GM21737 (cell line): ENCODE results near the gene PLA2G4A.
"Not testable (repeated sequence)": the region's sequence is repeated elsewhere in the genome, so short reads cannot be mapped to it uniquely, and the experiment has no call there.

Source experiments
- ATAC-seq: cut with Tn5 transposase; IDR thresholded peaks from one replicate; pipeline ENCODE4 v1.9.1; 2021; ENCODE audit warnings: mild to moderate bottlenecking, moderate library complexity; ENCODE audit not compliant: unreplicated experiment

The PLA2G4A gene

DNA sequence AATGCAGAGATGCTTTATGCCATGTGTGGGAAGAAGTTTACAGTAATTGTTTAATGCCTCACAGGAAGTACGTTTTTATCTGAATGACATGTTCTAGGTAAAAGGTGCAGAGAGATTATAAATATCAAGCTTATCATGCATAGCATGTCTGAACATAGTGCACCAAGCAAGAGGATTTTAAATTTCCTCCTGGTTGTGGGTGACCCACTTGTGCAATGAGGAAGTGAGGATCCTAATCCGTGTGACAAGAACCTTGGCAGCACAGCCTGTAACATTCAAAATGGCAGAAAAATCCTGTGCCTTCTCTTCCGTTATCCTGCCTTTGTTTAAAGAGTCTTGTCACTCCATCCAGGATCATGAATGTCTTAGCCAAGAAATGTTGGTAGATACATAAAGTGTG lies 75.6 kb downstream of the PLA2G4A start:
- ATAC-seq = no peak

DNA sequence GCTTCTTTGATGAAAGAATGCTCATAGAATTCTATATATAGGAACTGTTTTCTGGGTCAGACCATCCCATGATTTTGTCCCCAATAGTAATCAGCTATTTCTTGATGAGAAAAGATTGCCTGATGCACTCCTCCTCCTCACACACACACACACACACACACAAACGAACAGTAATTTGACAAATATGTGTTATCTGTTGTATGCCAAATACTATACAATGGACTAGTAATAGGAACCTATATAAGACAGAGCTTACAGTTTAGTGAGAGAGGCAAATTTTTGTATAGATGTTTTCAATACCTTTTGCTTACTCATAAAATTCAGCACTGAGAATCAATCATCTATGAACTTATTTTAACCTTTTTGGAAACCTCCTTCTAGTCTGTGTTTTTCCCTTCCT lies 76.8 kb downstream of the PLA2G4A start:
- no peak for ATAC-seq

DNA sequence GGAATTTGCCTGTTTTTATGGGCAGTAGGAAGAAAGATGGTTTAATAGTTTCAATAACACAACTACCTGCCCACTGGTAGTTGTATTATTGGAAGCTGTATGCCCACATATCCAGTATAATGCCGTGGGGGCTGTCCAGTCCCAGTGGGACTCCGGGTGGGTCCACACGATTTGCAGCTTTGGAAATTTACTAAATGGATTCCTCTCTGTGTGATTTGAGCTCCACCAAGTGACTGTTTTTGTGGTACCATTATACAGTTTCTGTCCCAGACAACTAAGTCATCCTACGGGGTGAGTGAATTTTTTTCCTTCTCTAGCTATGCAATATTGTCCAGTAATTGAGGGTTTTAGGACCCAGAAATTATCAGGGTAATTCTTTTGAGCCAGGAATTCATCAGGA lies 86.8 kb downstream of the PLA2G4A start:
- no peak for ATAC-seq

DNA sequence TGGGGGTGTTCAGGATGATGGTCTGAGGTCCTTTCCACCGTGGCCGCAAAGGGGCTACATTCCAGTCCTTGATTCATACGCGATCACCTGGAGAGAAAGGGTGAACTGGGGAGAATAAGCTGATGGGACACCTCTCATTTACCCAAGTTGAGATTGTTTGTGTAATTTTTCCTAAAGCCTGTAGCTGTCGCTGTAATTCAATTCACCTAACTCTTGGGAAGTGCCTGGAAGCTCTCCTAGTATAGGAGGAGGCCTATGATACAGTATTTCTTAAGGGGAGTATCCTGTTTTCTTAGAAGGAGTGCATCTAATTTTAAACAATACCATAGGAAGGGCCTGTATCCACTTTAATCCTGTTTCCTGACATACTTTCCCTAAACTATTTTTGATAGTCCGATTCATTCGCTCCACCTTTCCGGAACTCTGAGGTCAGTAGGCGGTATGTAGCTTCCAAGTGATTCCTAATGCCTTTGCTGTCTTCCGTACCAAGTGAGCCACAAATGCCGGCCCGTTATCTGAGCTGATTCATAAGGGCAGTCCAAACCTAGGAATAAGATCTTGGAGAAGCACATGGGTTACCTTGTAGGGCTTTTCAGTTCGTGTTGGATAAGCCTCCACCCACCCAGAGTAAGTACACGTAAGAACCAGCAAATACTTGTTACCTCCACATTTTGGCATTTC lies 88.5 kb downstream of the PLA2G4A start:
- ATAC-seq = not testable (repeated sequence)

DNA sequence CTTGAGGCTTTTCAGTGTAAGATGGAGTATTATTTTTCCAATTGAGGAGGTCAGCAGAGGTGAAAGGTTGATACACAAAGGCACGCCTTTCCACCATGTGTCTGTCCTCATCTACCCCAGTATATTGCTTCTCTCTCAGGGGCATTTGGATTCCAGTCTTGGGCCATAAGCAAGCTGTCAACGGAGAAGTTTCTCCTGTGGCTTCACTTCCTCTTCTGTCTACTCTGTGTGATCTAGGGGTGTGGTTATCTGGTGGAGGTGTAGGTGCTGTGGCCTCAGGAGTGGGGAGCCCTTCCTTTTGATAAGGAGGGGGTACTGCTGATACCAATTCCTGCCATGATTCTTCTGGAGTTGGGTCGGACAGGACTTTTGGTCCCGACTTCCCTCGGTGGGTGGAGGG lies 92.6 kb downstream of the PLA2G4A start:
- ATAC-seq = not testable (repeated sequence)

DNA sequence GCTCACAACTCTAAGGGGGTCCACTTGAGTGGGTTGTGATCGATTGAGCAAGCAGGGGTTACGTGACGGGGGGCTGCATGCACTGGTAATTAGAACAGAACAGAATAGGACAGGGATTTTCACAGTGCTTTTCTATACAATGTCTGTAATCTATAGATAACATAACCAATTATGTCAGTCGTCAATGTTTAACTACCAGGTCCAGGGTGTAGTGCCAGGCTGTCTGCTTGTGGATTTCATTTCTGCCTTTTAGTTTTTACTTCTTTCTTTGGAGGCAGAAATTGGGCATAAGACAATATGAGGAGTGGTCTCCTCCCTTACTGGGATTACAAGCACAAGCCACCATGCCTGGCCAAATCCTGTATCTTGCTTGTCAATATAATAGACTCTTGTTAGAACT lies 94.1 kb downstream of the PLA2G4A start:
- ATAC-seq = not testable (repeated sequence)

DNA sequence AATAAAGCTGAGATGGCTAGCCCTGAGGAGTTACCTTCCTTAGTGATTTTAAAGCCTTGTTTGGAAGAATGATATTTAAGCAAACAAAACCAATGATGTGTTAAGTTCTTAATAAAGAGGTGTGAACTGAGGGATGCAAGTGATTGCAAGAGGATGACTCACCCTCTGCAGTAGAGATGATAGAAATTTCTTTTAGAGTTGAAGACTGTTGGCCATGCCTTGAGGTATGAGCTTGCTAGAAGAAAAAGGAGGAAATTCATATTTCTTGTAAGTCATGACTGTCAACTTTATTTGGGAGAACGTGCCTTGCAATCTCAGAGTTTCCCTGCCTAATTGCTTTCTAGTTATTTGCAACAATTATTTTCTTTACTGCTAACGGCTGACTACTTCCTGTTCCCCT lies 94.7 kb downstream of the PLA2G4A start:
- ATAC-seq = no peak

DNA sequence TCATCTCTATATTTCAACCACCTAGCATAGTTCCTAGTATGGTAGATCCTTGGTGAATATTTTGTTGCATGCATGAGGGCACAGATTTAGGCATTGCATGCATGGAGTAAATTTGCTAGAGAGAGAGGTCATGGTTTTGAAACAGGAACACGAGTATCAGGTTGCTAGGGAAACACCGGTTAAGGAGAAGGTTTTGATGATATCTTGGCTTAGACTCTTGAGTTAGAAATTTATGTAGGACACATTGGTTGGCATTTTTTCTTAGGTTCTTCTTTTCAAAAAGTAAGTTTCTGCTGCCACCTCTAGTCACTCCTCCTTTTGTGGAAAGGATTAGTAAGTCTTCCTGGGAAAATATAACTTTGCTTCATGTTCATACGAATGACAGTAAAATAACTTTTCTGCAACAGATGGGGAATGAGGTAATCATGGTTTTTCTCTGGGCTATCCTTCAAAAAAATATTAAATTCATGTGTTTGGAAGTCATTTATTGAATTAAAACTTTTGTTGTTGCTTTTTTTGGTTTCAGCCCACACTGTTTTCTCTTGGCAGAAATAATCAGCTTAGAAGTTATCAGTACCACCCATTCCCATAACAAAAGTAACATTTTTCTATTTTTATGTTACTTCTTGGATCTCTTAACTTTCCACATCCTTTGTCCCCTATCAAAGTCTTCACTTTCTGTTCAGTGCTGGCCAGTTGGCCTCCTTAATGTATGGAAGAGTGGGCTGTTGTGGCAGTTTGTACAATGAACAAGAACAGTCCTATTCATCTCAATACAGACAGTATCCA lies 97.3 kb downstream of the PLA2G4A start:
- ATAC-seq = no peak

DNA sequence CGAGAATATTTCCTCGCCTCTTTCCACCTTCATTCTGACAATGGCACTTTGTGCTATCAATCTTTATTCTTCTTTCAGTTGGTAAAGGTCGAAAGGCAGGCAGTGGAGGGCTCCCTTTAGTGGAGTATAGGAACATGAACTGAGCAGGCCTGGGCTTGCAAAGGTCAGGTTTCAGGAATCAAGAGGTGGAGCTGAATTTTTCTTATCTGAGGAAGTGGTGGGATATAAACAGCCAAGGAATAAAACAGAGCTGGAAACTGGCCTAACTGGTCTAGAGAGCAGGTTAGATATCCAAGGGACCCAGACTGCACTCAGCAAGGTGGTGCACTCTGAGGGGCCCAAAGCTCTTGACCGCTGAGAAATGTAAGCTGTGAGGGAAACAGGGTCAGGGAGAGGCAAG lies 99.1 kb downstream of the PLA2G4A start:
- ATAC-seq = no peak

DNA sequence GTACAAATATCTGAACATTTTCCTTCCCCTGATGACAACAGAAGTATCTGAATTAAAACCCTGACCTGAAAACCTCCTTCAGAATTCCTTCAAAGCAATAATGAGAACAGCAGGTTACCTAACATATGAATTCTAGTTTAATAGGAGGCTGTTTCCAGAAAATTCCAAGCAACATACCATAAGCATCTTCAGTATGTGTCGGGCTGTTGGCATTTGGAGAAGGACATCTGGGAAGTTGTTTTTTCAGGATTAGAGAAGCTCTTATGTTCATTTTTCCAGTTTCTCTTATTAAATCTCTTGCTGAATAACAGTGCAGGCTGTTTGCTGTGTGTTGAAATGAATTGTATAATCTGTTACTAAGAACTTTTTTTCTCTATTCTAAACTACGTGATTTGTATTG lies 101.5 kb downstream of the PLA2G4A start:
- no peak for ATAC-seq

DNA sequence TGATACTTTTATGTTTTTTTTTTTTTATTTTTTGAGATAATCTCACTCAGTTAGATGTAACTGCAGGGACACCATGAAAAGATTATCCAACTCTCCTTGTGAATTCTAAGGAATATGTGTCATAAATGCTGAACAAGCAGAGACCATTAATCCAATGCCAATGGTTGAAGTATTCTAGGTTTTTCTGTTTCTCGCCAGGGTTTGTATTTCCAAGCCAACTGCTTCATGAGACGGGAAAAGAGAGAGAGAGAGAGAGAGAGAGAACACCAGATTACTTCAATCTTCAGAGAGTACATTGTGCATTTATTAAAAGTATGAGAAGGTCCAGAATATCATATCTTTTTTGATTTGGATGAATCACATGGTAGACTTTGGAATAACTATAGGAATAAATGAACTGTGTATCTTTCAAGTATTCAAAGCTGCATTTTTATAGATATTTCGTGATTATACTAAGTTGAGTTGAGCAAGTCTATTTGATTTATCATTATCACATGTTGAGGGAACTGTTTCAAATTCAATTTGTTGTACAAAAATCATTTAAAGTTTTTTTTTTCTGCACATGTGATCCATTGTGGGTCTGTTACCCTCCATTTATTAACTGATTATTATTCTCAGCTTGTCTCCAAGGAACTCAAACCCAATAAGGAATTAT lies 108.4 kb downstream of the PLA2G4A start:
- no peak for ATAC-seq

DNA sequence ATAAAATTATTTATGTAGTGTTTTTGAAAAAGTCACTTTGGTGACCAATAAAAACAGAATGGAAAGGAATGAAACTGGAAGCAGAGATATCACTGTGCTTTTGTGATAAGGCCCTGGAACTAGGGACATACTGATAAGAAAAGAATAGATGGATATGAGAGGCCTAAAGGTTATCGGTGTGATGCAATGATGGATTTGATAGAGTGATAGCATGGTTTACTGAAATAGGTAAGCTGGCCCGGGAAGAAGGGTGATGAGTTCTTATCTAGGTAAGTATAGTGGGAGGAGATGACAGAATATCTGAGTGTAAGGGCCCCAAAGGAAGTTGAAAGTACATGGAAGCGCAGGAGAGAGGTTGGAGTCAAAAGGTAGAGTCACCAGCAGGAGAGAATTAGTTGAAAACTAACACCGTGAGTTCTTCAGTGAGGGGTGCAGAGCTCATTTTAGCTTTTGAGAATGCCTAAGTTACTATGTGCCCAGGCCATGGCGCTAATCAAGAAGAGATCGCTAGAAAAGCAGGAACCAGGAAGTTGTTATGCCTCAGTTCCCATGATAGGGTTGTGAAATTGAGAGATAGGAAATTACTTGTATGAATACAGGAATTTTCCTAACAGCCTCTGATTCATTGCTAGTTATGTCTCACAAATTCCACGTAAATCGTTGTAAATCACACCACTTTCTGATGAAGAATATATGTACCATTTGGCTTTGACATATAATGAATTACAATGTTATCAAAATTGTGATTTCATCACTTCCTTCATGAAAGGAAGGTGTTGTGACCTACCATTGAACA lies 115.3 kb downstream of the PLA2G4A start:
- ATAC-seq = no peak

DNA sequence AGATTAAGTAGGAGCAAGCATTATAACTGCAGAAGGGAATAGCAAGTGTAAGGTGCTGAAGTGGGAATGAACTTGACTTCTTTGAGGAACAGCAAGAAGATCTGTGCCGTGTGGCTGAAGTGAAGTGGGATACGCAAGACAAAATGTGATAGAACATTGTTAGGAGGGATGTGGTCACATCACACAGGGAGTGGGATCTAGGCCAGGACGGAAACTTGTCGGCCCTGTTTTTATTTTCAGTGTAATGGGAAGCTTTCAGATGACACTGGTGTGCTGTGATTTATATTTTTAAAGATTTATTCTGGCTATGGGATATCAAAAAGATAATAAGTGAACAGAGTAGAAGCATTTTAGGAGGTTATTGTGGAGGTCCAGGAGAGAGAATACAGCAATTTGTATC lies 116.4 kb downstream of the PLA2G4A start:
- no peak for ATAC-seq

DNA sequence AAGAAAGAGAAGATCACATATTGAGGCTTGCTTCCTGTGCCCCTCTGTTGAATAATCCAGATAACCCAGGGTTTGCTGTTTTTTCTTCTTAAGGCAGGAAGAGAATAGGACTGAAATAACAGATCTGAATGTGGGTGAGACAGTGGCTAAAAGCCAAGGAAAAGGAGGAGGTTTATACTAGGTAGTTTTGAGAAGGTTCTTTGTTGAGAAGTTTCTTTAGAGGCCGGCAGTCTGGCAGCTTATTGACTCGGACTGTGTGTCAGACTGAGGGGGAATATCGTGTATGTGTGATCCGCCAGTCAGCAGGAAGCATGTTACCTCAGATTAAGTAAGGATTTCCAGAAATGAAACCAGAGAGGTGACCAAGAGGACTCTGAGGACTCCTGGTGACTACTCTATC lies 119.8 kb downstream of the PLA2G4A start:
- no peak for ATAC-seq

DNA sequence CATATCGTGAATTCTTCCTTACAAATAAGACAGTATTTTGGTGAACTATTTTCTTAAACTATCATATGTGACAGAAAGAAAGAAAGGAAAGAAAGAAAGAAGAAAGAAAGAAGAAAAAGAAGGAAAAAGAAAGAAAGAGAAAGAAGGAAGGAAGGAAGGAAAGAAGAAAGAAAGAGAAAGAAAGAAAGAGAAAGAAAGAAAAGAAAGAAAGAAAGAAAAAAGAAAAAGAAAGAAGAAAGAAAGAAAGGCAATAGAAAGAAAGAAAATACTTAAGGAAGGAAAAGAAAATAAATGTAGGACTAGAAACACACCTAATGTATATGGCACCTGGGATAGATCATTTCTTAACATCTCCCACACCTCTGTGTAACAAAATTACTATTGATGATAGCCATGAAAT lies 120.4 kb downstream of the PLA2G4A start:
- no peak for ATAC-seq

DNA sequence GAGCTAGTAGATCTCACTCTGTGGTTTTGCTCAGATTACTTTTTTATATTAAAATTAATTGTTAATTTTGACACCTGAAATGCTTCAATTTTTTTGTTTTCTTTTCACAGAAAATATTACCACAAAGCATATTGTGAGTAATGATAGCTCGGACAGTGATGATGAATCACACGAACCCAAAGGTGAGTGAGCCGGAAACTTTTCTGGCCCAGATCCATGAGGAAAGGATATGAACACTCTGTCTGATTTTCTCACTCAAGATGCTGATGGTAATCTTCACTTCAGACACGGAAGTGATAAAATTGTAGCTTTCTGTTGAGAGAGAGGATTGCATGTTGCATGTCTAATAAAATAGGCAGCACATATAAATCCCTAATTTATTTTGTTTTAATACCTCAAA lies 121.8 kb downstream of the PLA2G4A start:
- ATAC-seq = no peak

DNA sequence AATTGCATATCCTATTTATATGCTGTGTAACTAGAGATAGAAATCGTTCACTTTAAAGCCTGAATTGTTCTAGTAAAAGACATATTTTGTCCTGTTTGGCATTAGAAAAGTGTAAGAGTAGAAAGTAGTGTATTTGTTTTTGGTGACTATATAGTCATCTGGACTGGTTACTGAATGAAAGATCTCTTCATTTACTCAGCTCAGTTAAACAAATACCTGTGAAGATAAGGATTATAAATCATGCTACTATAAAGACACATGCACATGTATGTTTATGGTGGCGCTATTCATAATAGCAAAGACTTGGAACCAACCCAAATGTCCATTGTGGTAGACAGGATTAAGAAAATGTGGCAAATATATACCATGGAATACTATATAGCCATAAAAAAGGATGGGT lies 125.1 kb downstream of the PLA2G4A start:
- ATAC-seq = no peak

DNA sequence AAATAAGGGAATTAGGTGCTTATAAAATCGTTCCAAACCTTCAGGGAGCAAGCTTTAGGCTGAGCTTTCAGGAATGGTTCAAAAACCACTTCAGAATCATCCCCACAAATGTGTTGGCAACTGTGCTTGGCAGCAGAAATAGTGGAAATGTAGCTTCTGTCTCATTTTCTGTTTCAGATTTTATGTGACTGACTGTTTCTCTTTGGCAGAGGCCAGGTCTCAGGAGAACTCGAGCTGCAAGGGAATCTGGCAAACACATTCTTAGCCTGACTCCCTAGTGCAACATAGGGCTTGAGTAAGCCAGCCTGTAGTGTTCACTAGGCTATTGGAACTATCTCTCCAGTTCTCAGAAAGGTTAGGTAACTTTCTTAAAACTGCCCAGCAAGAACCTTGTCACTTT lies 128.6 kb downstream of the PLA2G4A start:
- no peak for ATAC-seq

DNA sequence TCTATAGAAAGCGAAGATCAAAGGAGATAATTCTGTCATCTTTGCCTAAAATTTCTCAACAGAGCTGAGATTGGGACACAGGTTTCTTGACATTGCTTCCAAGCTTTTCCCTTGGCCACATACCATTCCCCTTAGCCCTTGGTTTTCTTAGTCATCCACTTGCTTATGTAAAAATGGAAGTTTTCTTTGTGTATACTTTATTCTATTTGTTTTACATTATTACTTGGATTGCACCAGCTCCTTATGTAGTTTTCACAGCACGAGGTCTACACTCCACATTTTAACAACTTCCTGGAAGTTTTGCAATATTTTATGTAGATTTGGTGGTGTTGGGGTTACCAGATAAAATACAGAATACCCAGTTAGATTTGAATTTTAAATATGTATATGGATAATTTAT lies 129.8 kb downstream of the PLA2G4A start:
- no peak for ATAC-seq

DNA sequence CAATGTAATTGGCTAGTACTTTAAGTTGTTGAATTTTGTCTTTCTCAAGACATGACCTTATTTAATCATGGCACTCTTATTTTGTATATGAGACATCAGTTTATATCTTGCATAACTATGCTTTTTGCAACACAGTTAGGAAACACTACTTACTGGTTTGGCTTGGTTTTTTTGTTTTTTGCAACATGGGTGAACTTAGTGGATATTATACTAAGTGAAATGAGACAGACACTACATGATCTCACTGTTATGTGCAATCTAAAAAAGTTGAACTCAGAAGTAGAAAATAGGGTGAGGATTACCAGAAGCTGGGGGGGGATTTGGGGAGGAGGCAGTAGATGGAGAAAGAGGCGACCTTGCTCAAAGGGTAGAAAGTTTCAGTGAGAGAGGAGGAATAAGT lies 132.1 kb downstream of the PLA2G4A start:
- ATAC-seq = no peak

DNA sequence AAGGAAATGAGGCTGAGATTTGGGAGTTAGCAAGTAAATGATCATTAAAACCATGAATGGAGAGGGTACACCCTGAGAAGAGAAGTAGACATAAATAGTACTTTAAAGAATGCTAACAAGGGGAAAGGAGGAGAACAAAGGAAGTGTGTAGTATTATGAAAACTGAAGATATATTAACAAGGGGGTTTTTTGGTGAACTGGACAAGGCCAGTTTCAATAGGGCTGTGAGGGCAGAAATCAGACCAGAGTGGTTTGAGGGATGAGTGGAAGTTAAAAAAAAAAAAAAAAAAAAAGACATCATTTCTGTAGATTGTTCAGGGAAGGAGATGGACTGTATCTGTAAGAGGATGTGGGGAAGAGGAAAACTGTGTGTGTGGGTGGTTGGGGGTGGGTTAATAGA lies 137.1 kb downstream of the PLA2G4A start:
- no peak for ATAC-seq
